SK-N-SH treated with all-trans-retinoic acid at 6 μM for 48 hours (cell line): ENCODE results near the gene CRAMP1.

Experiments used
- ARNTL ChIP-seq: fragments of 450-650 bp; formaldehyde crosslinking; IDR thresholded peaks from 2 replicates; pipeline ENCODE4 v1.5.0; 2020; ENCODE audit warnings: low read depth, mild to moderate bottlenecking, moderate library complexity, borderline replicate concordance
- CSDC2 ChIP-seq: fragments of 250-450 bp; sonication (Bioruptor Pico); IDR thresholded peaks from 2 replicates; pipeline ENCODE4 v1.5.0; 2020; ENCODE audit warnings: mild to moderate bottlenecking, moderate library complexity
- CSRNP3 ChIP-seq: fragments of 250-450 bp; sonication (Bioruptor Pico); IDR thresholded peaks from 2 replicates; pipeline ENCODE4 v1.5.1; 2021; ENCODE audit warnings: mild to moderate bottlenecking, moderate library complexity
- ESRRG ChIP-seq: fragments of 250-450 bp; sonication (Bioruptor Pico); IDR thresholded peaks from 2 replicates; pipeline ENCODE4 v1.6.1; 2021; ENCODE audit warnings: mild to moderate bottlenecking
- PATZ1 ChIP-seq: fragments of 250-450 bp; sonication (Bioruptor Pico); IDR thresholded peaks from 2 replicates; pipeline ENCODE4 v1.8.0; 2020; ENCODE audit warnings: mild to moderate bottlenecking, moderate library complexity, borderline replicate concordance
- POU6F1 ChIP-seq: fragments of 250-450 bp; sonication (Bioruptor Pico); IDR thresholded peaks from 2 replicates; pipeline ENCODE4 v1.8.0; 2021; ENCODE audit warnings: low read depth, mild to moderate bottlenecking, moderate library complexity, borderline replicate concordance
- RARB ChIP-seq: fragments of 250-450 bp; sonication (Bioruptor Pico); IDR thresholded peaks from 2 replicates; pipeline ENCODE4 v1.8.0; 2021; ENCODE audit warnings: mild to moderate bottlenecking, moderate library complexity
- TCF4 ChIP-seq: fragments of 250-450 bp; sonication (Bioruptor Pico); IDR thresholded peaks from 2 replicates; pipeline ENCODE4 v1.8.0; 2021; ENCODE audit warnings: mild to moderate bottlenecking, moderate library complexity, borderline replicate concordance
- TOX ChIP-seq: fragments of 250-450 bp; sonication (Bioruptor Pico); IDR thresholded peaks from 2 replicates; pipeline ENCODE4 v1.8.0; 2021; ENCODE audit warnings: mild to moderate bottlenecking, moderate library complexity, borderline replicate concordance
- ZFP3 ChIP-seq: fragments of 250-450 bp; sonication (Bioruptor Pico); IDR thresholded peaks from 2 replicates; pipeline ENCODE4 v1.5.0; 2020; ENCODE audit warnings: mild to moderate bottlenecking, moderate library complexity
- ZFP30 ChIP-seq: fragments of 450-650 bp; formaldehyde crosslinking; IDR thresholded peaks from 2 replicates; pipeline ENCODE4 v1.5.0; 2022; ENCODE audit warnings: mild to moderate bottlenecking, moderate library complexity
- ZNF70 ChIP-seq: fragments of 450-650 bp; formaldehyde crosslinking; IDR thresholded peaks from 2 replicates; pipeline ENCODE4 v1.5.0; 2020; ENCODE audit warnings: mild to moderate bottlenecking, moderate library complexity

GRCh38 chr16:1674751-1675664 lies 62.8 kb downstream of the CRAMP1 start:
- TF ChIP-seq ZNF70 (CRISPR knock-in tag) = no peak
- no peak for TF ChIP-seq CSDC2 (CRISPR knock-in tag)
- TF ChIP-seq TOX (CRISPR knock-in tag) = no peak
- TF ChIP-seq TCF4 (CRISPR knock-in tag) = no peak
- TF ChIP-seq ZFP3 (CRISPR knock-in tag) = no peak
- TF ChIP-seq ARNTL (CRISPR knock-in tag) = no peak
- no peak for TF ChIP-seq POU6F1 (CRISPR knock-in tag)
- TF ChIP-seq RARB (CRISPR knock-in tag) = no peak
- no peak for TF ChIP-seq PATZ1
- no peak for TF ChIP-seq ESRRG (CRISPR knock-in tag)
- TF ChIP-seq CSRNP3 (CRISPR knock-in tag) = no peak
- no peak for TF ChIP-seq ZFP30
